DND-41 (cell line): Measurements from ENCODE around the gene ZNG1A.
"Not testable (repeated sequence)": the region's sequence is repeated elsewhere in the genome, so short reads cannot be mapped to it uniquely, and the experiment has no call there.

Experiments used
- EZH2 ChIP-seq: IDR thresholded peaks from 3 replicates; pipeline ENCODE4 v1.6.1; 2012; ENCODE audit warnings: borderline replicate concordance, low read depth, mild to moderate bottlenecking, moderate library complexity, low read length, inconsistent platforms; ENCODE audit not compliant: severe bottlenecking
- TF ChIP-seq, protein P1 (sequence below): IDR thresholded peaks from 2 replicates; pipeline ENCODE4 v1.5.1; 2012; ENCODE audit warnings: borderline replicate concordance, low read length, moderate library complexity, mild to moderate bottlenecking; ENCODE audit not compliant: poor library complexity, severe bottlenecking; ENCODE audit errors: extremely low read depth

DNA sequence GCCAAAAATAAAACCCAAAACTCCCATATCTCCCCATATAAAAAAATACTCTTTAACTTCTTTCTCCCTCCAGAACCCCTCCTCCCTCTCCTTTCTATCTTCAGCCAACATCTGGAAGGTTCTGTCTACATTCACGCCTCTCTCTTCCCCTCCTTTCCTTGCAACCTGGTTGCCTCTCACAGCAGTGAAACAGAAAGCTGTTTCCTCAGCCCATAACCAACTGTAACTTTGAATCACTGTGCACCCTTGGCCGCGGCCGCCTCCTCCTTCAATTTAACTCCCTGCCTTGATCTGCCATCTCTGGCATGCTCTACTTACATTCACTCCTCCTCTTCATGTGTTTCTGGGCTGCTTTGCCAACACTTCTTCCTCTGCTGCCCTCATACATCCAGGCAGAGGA, 83.9 kb downstream of the ZNG1A start:
- TF ChIP-seq, protein P1, sequence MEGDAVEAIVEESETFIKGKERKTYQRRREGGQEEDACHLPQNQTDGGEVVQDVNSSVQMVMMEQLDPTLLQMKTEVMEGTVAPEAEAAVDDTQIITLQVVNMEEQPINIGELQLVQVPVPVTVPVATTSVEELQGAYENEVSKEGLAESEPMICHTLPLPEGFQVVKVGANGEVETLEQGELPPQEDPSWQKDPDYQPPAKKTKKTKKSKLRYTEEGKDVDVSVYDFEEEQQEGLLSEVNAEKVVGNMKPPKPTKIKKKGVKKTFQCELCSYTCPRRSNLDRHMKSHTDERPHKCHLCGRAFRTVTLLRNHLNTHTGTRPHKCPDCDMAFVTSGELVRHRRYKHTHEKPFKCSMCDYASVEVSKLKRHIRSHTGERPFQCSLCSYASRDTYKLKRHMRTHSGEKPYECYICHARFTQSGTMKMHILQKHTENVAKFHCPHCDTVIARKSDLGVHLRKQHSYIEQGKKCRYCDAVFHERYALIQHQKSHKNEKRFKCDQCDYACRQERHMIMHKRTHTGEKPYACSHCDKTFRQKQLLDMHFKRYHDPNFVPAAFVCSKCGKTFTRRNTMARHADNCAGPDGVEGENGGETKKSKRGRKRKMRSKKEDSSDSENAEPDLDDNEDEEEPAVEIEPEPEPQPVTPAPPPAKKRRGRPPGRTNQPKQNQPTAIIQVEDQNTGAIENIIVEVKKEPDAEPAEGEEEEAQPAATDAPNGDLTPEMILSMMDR = not testable (repeated sequence)
- TF ChIP-seq EZH2 = not testable (repeated sequence)
